HL-60/S4 treated with phorbol 12-myristate 13-acetate at 8.2 ng/mL for 4 days and 3 days (cell line): ENCODE results near the gene CIB1.
"Not testable (repeated sequence)": the region's sequence is repeated elsewhere in the genome, so short reads cannot be mapped to it uniquely, and the experiment has no call there.

Experiments
- in situ Hi-C: fragments of 300-500 bp; cut with MboI; formaldehyde crosslinking; loops from 2 replicates; pipeline ENCODE4 v1.15.0; 2022; ENCODE audit warnings: low sequenced_read_pairs

The CIB1 gene

DNA sequence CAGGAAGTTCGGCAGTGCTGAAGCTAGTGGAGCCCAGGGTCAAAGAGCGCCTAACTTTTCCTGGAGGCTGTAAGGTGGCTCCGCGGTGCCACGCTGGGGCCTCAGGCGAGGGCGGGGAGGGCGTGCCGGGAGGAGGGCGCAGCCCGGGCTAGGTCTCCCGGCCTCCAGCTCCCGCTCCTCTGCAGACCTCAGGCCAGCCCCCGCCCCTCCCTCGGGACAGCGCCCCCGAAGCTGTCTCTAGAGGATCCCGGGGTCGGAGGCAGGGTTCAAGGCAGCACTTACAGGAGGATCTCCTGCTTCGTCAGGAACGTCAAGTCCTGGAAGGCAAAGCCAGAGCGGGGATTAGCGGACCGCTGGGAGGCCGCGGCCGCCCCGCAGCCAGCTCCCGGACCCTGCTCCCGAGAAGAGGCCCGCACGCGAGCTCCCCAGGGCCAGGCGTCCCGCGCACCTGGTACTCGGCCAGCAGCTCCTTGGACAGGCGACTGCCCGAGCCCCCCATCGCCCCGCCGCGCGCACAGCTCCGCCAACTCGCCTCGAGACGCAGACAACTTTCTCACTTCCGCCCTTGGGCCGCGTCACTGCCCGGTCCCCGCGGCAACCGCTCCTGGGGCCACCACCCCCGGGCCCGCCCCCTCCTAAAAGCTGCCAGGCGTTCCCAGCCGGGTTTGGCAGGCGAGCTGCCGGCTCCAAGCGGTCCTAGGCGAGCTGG is at the start of gene CIB1:
CIB1 (minus strand) TSS at position 555 of the 709 bp plus-strand sequence; CDS start at position 499, 56 bp downstream.
- in situ Hi-C loops, result no loop called here

DNA sequence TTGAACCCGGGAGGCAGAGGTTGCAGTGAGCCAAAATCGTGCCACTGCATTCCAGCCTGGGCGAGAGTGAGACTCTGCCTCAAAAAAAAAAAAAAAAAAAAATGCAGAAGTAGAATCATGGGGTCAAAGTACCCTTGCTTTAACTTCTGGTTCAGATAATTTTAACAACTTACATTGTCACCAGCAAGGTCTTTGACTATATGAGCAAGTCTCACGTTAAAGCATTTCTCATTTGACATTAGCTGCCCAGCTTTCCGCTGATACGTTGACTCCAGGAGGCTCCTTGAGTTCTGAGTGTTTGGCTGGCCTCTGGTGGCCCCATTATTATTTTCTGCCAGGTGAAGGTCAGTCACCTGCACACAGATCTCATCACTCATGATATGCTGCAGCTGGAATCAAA is 47.9 kb upstream of the CIB1 start:
- in situ Hi-C loops, result not testable (repeated sequence)

DNA sequence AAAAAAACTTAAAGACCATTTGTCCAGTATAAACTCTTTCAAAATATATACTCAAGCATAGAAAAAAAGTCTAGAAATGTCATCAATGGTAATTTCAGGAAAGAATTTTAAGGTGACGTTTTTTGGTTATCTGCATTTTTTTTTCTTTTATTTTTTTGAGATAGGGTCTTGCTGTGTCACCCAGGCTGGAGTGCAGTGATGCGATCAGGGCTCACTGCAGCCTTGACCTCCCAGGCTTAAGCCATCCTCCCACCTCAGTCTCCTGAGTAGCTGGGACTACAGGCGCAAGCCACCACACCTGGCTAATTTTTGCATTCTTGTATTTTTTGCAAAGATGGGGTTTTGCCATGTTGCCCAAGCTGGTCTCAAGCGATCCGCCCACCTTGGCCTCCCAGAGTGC is 47.0 kb upstream of the CIB1 start:
- in situ Hi-C loops, result not testable (repeated sequence)

DNA sequence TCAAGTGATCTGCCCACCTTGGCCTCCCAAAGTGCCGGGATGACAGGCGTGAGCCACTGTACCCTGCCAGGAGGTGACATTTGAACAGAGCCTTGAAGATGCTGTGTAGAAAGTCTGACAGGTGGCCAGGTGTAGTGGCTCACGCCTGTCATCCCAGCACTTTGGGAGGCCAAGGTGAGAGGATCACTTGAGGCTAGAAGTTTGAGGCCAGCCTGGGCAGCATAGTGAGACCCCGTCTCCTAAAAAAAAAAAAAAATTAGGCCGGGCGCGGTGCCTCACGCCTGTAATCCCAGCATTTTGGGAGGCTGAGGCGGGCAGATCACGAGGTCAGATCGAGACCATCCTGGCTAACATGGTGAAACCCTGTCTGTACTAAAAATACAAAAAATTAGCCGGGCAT is 44.7 kb upstream of the CIB1 start:
- in situ Hi-C loops, result not testable (repeated sequence)

DNA sequence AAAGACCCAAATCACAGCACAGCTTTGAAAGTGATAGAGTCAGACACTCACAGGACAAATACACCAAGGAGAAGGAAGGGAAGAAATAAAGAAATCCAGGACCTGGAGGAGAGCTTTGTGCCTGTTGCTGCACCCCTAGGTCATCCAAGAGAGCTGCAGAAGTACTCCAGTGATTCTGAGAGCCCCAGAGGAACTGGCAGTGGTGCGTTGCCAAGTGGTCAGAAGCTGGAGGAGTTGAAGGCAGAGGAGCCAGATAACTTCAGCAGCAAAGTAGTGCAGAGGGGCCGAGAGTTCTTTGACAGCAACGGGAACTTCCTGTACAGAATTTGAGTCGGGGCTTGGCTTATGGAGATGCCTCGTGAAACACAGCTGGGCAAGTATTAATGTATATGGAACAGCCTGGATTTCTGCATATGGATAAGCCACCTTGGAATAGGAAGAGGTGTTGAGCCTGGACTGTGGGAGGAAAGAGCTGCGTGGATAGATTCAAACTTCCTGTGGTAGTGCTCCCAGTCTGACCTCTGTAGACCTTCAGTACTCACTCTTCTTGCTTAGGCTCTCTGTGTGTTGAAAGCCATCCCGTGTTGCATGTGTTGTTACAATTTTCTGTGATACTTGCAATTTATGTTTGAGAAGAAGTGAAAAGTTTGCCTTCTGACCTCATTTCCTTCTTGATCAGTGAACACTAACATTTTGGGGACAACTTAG is 37.9 kb upstream of the CIB1 start:
- in situ Hi-C loops, result no loop called here

DNA sequence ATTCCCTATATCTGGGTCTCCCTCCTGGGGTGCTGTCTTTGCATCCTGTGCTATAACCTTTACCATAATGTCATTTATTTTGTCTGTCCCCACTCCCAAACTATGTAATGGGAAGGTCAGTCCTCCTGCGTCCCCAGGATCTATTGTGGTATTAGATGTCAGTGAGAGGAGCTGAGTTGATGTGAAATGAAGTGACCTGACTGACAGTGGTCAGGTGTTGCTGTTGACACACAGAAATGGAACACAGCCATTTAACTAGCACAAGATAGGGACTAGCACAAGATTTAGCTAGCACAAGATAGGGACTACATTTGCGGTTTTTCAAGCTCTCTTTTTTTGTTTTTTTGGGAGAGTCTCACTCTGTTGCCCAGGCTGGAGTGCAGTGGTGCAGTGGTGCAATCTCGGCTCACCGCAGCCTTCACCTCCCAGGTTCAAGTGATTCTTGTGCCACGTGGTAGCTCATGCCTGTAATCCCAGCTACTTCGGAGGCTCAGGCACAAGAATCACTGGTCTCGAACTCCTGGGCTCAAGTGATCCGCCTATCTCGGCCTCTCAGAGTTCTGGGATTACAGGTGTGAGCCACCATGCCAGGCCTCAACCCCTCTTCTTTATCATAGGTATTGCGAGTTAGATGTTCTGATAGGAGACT is 36.9 kb upstream of the CIB1 start:
- in situ Hi-C loops, result no loop called here

GRCh38 chr15:90268415-90268814 is 34.7 kb upstream of the CIB1 start:
- in situ Hi-C loops, result no loop called here

- in situ Hi-C loops, result no loop called here
Observed at GRCh38 chr15:90266485-90266884, 32.7 kb upstream of the CIB1 start.

DNA sequence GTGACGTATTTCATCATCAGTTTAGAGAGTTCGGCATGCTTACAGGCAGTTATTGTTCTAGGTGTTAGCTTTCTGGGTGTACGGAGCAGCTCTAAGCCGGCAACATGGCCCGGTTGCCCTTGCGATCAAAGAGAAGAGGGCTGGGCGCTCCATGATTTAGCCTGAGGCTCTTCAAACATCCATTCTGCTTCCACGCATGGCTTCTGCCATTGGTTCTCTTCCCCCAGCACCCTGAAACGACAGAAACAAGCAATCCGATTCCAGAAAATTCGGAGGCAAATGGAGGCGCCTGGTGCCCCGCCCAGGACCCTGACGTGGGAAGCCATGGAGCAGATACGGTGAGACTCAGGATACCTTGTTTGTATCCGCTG is 32.3 kb upstream of the CIB1 start:
- in situ Hi-C loops, result no loop called here

DNA sequence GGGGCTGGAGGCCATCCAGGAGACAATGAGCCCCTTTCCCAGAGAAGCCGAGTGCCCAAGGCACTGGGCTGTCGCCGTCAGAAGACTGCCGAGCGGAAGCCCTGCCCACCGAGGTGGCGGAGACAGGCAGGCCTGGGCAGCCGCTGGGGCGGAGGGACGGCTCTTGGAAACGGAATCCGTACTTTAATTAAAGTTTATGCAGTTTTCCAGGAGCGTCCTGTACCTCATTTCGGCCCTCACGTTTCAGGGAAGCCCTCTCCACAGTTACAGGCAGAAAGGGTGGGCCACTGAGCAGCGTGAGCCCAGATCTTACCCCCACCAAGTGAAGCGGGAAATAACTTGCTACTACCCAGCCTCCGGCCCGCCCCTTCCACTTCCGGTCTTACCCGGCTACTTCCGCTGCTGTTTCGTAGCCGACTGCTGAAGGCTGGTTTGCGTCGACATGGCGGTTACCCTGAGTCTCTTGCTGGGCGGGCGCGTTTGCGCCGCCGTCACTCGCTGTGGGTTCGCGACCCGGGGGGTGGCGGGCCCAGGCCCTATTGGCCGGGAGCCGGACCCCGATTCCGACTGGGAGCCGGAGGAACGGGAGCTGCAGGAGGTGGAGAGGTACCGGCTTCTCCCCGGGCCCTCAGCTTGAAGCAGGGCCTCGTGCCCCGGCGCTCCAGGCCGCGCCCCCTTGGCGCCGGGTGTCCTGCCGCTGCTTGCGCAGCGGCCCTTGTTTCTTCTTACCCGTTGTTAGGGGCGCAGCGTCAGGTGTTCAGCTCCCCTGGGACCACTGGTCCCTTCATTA is 31.7 kb upstream of the CIB1 start, which contains the start of gene NGRN:
NGRN (plus strand) TSS at position 402 of the 790 bp plus-strand sequence; CDS start at position 443, 41 bp downstream.
- in situ Hi-C loops, result no loop called here

DNA sequence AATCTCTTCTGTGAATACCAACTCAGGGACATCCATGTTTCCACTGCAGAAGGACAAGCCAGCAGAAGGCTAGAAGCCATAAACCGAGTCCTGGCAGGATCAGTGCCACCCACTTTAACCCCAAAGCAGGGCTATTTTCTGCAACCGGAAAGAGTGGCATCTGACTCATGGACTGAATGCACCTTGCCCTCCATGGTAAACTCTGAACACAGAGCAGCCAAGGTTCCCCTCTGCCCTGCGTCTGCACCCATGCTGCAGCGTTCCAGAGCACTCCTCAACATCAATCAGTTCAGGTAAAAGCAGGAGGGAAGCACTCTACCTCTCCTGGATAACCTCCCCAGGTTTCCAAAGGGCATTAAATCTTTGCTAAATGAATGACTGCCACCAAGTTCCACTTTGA is 30.9 kb upstream of the CIB1 start:
- in situ Hi-C loops, result no loop called here

GRCh38 chr15:90262426-90262825 is 28.7 kb upstream of the CIB1 start:
- in situ Hi-C loops, result no loop called here

DNA sequence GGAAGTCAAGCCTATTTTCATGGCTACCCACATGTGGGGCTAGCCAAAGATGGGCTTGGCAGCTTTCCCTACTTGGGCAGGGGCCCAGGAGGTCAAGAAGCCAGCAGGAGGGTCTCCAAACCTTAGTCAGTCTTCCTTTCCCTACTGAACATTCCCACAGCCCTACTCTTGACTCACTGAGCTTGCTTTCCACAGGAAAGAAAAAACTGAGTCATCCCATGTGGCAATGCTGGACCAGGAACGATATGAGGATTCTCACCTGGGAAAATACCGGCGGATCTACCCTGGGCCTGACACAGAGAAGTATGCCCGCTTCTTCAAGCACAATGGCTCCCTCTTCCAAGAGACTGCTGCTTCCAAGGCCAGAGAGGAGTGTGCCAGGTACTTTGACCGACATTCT is 28.1 kb upstream of the CIB1 start:
- in situ Hi-C loops, result no loop called here

DNA sequence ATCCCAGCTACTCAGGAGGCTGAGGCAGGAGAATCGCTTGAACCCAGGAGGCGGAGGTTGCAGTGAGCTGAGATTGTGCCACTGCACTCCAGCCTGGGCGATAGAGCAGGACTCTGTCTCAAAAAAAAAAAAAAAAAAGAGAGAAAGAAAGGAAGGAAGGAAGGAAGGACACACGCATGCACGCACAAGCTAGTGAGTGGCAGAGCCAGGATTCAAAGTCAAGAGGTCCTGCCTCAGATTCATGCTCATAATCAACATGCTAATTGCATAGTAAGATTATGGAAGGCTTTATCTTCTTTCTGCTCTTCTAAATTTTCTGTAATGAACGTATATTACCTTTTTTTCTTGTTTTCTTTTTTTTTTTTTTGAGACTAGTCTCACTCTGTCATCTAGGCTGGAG is 27.0 kb upstream of the CIB1 start:
- in situ Hi-C loops, result not testable (repeated sequence)

GRCh38 chr15:90259524-90259923 is 25.8 kb upstream of the CIB1 start:
- in situ Hi-C loops, result no loop called here

DNA sequence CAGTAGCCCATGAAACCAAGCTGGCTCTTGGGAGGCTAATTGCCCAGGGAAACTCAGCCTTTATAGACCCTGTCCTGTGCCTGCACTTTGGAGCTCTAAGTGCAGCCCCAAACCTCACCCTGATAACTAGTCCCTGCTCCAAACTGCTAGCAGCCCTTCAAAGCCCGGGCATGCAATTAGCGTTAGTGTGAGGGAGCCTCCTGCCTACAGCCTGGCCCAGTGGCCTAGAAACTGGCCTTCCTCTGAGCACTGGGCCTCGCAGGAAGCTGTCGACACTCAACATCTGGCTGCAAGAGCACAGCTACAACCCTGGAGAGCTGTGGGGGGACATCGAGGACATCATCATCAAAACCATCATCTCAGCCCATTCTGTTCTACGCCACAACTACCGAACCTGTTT is 24.0 kb upstream of the CIB1 start:
- in situ Hi-C loops, result no loop called here

DNA sequence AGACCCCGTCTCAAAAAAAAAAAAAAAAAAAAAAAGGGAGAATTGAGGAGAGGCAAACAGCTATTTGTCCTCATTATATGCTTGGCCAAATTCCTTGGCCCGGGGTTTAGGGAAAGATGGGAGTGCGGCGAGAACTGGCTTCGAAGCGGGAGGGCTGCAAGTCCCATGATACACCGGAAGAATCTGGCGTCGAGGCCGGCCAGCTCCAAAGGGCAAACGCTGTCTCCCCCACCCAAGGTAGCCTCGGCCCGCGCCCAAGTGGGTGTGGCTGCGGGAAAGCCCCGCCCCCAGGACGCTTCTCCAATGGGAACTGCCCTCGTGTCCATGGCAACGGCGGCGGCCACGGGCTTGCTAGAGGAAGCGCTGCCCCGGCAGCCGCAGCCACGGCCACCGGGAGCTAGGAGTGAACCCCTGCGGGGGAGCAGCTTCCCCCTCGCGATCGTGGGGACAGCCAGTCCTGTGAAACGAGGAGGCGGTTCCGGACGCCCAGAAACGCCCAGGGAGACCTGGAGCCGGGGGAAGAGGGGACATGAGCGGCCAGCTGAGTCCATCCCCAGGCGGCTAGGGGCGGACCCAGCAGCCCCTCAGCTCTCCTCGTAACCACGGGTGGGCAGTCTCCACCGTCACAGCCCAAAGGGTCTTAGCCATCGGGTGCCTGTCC is 15.6 kb upstream of the CIB1 start, which contains the start of gene TTLL13:
TTLL13 (plus strand) TSS at position 354 of the 661 bp plus-strand sequence. CDS start 1,075 bp downstream, outside the sequence.
- in situ Hi-C loops, result no loop called here

- in situ Hi-C loops, result no loop called here
Observed at GRCh38 chr15:90248789-90249202, 15.1 kb upstream of the CIB1 start.

DNA sequence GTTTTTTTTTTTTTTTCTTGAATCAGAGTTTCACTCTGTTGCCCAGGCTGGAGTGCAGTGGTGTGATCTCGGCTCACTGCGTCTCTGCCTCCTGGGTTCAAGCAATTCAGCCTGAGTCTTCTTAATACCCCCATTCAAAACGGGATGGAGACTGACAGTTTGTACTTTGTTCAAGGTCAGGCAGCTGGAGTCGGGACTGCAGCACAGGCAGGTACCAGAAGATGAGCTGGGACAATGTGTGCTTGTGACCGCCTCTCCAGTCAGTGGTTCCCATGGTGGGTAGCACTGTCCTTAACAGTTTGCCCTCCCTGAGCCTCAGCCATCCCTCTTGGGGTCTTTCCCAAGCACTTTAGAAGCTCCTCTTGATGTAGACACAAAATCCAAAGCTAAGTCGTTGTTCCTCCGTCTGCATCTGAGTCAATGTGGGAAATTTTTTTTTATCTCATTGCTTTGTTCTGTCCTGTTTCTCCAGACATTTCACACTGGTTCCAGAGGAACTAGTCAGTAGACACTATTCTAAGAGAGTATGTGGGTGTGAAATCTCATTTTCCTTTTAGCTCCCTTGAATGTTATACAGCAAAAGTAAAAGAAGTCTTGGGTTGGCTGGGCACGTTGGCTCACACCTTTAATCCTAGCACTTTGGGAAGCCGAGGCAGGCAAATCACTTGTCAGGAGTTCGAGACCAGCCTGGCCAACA is 10.3 kb upstream of the CIB1 start:
- in situ Hi-C loops, result no loop called here
